ENCODE data around the gene FGF14. TPM values are rescaled to one million over a fixed set of nuclear protein-coding genes. Genes with fewer than 3 reads are reported as not detected.

FGF14 gene
- total RNA-seq, 1 donor from 2014 or later = 0.52 TPM

DNA sequence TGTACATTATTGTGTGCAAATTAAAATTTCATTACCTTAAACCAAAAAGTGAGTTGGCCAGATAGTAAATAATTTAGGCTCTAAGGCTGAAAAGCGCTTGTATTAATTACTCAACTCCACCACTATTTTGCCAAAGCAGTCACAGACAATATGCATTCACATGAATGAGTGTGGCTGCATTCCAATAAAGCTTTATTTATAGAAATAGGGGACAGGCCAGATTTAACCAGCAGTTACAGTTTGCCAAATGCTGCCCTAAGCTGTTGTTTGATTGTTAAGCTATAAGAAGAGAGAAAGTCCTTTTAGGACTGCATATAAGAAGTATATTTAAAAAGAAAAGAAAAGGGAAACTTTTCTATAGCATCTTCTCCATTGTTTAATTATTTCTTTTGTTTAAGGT lies 606.8 kb downstream of the FGF14 start:
- Histone ChIP-seq H3K36me3 (ENCODE audit: control insufficient read depth in 3 of 3, insufficient read depth in 3 of 3, low read length in 3 of 3) (no peaks in the 10 kb centered on the region), H3K27ac (ENCODE audit: low read depth, low read length) (no peak overlapping the region), H3K9me3 (ENCODE audit: control insufficient read depth in 3 of 3, low read length in 3 of 3) (no peaks in the 10 kb centered on the region)

DNA sequence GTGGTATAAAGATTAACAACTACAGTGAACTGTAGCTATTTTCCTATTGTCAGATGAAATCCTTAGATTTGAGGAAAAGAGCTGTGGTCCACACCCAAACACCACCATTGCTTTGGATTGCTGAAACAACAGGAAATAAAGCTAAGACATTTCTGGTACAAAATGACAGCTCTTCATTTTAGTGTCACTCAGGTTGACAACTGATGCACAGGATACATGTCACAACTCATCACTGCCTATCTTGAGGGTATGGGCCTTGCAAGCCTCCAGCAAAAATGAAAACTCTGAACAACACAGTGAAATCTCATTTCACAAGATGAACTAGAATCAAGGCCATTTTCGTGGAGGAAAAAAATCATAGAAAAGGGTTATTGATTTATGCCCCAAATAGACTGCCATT lies 609.7 kb downstream of the FGF14 start:
- Histone ChIP-seq H3K9ac (ENCODE audit: low read depth in 1 of 3, low read length in 3 of 3) (no peak overlapping the region), H3K4me1 (ENCODE audit: control insufficient read depth in 3 of 3, insufficient read depth in 3 of 3, low read length in 3 of 3) (no peaks in the 10 kb centered on the region), H3K9me3 (ENCODE audit: control insufficient read depth in 3 of 3, low read length in 3 of 3) (no peaks in the 10 kb centered on the region), H3K4me3 (ENCODE audit: low read length in 3 of 3) (no peak overlapping the region), H3K27me3 (ENCODE audit: control insufficient read depth in 3 of 3, insufficient read depth in 3 of 3, low read length in 3 of 3) (peaks cover 0 to 2% (median 0%) of the 10 kb centered on the region in 3 donors), H3K27ac (ENCODE audit: low read depth, low read length) (no peak overlapping the region), H3K36me3 (ENCODE audit: control insufficient read depth in 3 of 3, insufficient read depth in 3 of 3, low read length in 3 of 3) (no peaks in the 10 kb centered on the region)

More for the DNA sequence above, 606.8 kb downstream of the FGF14 start:
- no peaks in the 10 kb centered on the region for H3K27me3 ChIP-seq (ENCODE audit: control insufficient read depth in 3 of 3, insufficient read depth in 3 of 3, low read length in 3 of 3)
- no peaks in the 10 kb centered on the region for H3K4me1 ChIP-seq (ENCODE audit: control insufficient read depth in 3 of 3, insufficient read depth in 3 of 3, low read length in 3 of 3)
- H3K9ac ChIP-seq (ENCODE audit: low read depth in 1 of 3, low read length in 3 of 3) = no peak overlapping the region
- no peak overlapping the region for H3K4me3 ChIP-seq (ENCODE audit: low read length in 3 of 3)

DNA sequence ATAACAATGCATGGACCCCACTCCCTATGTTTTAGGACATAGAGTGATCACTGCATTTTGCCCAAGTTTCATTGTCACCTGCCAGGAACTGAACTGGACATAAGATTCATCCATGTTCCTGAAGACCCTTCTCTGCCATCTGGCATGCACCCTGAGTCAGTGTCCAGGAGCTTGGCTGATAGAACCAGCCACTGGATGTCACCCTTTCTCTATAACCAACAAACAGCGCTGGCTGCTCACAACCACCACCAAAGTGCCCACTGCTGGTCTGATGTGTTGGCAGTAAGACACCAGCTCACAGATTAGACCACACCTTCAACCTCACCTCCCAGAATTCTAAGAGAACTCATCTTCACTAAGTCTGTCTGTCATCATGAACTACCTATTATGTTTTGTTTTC lies 616.0 kb downstream of the FGF14 start:
- Histone ChIP-seq H3K9ac (ENCODE audit: low read depth in 1 of 3, low read length in 3 of 3) (no peak overlapping the region), H3K27ac (ENCODE audit: low read depth, low read length) (no peak overlapping the region), H3K27me3 (ENCODE audit: control insufficient read depth in 3 of 3, insufficient read depth in 3 of 3, low read length in 3 of 3) (peaks cover 0 to 2% (median 0%) of the 10 kb centered on the region in 3 donors), H3K36me3 (ENCODE audit: control insufficient read depth in 3 of 3, insufficient read depth in 3 of 3, low read length in 3 of 3) (no peaks in the 10 kb centered on the region), H3K4me1 (ENCODE audit: control insufficient read depth in 3 of 3, insufficient read depth in 3 of 3, low read length in 3 of 3) (no peaks in the 10 kb centered on the region), H3K9me3 (ENCODE audit: control insufficient read depth in 3 of 3, low read length in 3 of 3) (no peaks in the 10 kb centered on the region), H3K4me3 (ENCODE audit: low read length in 3 of 3) (no peak overlapping the region)

DNA sequence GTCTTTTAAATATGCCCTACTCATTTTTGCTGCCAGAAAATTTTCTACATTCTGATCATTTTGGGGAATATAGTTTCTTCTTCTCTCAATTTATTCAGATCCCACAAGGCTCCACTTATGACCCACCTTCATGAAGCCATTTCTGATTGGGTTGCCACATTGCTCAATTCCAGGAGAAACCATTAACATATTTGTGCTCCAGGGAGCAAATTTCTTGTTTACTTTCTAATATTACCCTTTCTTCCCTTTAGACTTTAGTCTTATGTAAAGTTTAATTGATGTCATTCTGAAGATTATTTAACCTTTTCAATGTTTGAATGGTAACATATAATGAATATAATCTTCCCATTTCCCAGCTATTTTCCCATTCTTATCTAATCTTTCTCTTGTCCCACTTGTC lies 617.5 kb downstream of the FGF14 start:
- Histone ChIP-seq H3K36me3 (ENCODE audit: control insufficient read depth in 3 of 3, insufficient read depth in 3 of 3, low read length in 3 of 3) (no peaks in the 10 kb centered on the region), H3K27me3 (ENCODE audit: control insufficient read depth in 3 of 3, insufficient read depth in 3 of 3, low read length in 3 of 3) (peaks cover 0 to 2% (median 0%) of the 10 kb centered on the region in 3 donors), H3K27ac (ENCODE audit: low read depth, low read length) (no peak overlapping the region), H3K9ac (ENCODE audit: low read depth in 1 of 3, low read length in 3 of 3) (no peak overlapping the region), H3K9me3 (ENCODE audit: control insufficient read depth in 3 of 3, low read length in 3 of 3) (no peaks in the 10 kb centered on the region), H3K4me1 (ENCODE audit: control insufficient read depth in 3 of 3, insufficient read depth in 3 of 3, low read length in 3 of 3) (no peaks in the 10 kb centered on the region), H3K4me3 (ENCODE audit: low read length in 3 of 3) (no peak overlapping the region)

DNA sequence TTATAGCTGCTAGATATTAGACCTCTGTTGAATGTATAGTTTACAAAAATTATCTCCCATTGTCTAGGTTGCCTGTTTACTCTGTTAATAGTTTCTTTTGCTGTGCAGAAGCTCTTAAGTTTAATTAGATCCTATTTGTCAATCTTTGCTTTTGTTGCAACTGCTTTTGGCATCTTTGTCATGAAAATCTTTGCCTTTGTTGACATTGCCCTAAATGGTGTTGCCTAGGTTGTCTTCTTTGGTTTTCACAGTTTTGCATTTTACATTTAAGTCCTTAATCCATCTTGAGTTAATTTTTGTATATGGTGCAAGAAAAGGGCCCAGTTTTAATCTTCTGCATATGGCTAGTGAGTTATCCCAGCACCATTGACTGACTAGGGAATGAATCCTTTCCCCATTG lies 618.3 kb downstream of the FGF14 start:
- H3K36me3 ChIP-seq (ENCODE audit: control insufficient read depth in 3 of 3, insufficient read depth in 3 of 3, low read length in 3 of 3) = no peaks in the 10 kb centered on the region
- peaks cover 0 to 2% (median 0%) of the 10 kb centered on the region in 3 donors for H3K27me3 ChIP-seq (ENCODE audit: control insufficient read depth in 3 of 3, insufficient read depth in 3 of 3, low read length in 3 of 3)
- no peak overlapping the region for H3K9ac ChIP-seq (ENCODE audit: low read depth in 1 of 3, low read length in 3 of 3)
- H3K4me1 ChIP-seq (ENCODE audit: control insufficient read depth in 3 of 3, insufficient read depth in 3 of 3, low read length in 3 of 3) = no peaks in the 10 kb centered on the region
- H3K4me3 ChIP-seq (ENCODE audit: low read length in 3 of 3) = no peak overlapping the region
- H3K9me3 ChIP-seq (ENCODE audit: control insufficient read depth in 3 of 3, low read length in 3 of 3) = no peaks in the 10 kb centered on the region
- no peak overlapping the region for H3K27ac ChIP-seq (ENCODE audit: low read depth, low read length)

DNA sequence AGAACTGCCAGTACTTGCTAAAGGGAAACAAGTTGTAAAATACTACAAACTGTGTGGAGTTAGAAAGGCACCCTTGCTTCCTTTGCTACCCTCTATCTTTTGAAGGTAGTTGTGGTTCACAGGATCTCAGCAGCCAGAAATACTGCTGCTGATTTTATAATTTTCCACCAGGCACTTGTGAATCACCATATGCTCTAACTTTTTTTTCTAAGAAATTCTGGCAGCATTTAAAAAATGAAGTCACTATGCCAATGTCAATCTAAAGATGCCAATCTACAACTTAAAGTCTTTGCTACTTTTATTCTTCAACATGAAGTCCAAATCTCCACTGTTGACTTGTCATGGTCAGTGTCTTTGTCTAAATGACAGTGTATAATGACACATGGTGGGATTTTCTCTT lies 621.6 kb downstream of the FGF14 start:
- no peak overlapping the region for H3K27ac ChIP-seq (ENCODE audit: low read depth, low read length)
- H3K36me3 ChIP-seq (ENCODE audit: control insufficient read depth in 3 of 3, insufficient read depth in 3 of 3, low read length in 3 of 3) = no peaks in the 10 kb centered on the region
- H3K9me3 ChIP-seq (ENCODE audit: control insufficient read depth in 3 of 3, low read length in 3 of 3) = no peaks in the 10 kb centered on the region
- no peaks in the 10 kb centered on the region for H3K4me1 ChIP-seq (ENCODE audit: control insufficient read depth in 3 of 3, insufficient read depth in 3 of 3, low read length in 3 of 3)
- no peak overlapping the region for H3K4me3 ChIP-seq (ENCODE audit: low read length in 3 of 3)
- H3K27me3 ChIP-seq (ENCODE audit: control insufficient read depth in 3 of 3, insufficient read depth in 3 of 3, low read length in 3 of 3) = no peaks in the 10 kb centered on the region
- no peak overlapping the region for H3K9ac ChIP-seq (ENCODE audit: low read depth in 1 of 3, low read length in 3 of 3)

DNA sequence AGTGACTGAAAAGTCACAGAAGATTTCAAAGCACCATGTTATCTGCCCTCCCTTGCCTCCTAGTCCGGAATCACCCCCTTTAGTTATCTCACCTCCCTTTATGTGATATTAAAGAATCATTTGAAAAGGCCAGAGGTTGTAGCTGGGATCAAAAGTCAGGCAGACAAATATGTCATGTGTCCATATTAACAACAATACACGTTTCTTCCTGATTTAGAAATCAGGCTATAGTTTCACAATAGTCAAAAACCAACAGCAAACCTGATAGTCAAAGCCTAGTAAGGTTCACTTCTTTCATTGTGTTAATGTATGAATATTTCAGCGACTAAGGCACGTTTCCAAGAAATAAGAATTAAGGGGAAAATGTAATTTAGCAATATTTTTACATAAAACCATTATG lies 622.7 kb downstream of the FGF14 start:
- H3K4me1 ChIP-seq (ENCODE audit: control insufficient read depth in 3 of 3, insufficient read depth in 3 of 3, low read length in 3 of 3) = no peaks in the 10 kb centered on the region
- H3K27ac ChIP-seq (ENCODE audit: low read depth, low read length) = no peak overlapping the region
- no peaks in the 10 kb centered on the region for H3K36me3 ChIP-seq (ENCODE audit: control insufficient read depth in 3 of 3, insufficient read depth in 3 of 3, low read length in 3 of 3)
- no peak overlapping the region for H3K9ac ChIP-seq (ENCODE audit: low read depth in 1 of 3, low read length in 3 of 3)
- H3K27me3 ChIP-seq (ENCODE audit: control insufficient read depth in 3 of 3, insufficient read depth in 3 of 3, low read length in 3 of 3) = no peaks in the 10 kb centered on the region
- H3K4me3 ChIP-seq (ENCODE audit: low read length in 3 of 3) = no peak overlapping the region
- H3K9me3 ChIP-seq (ENCODE audit: control insufficient read depth in 3 of 3, low read length in 3 of 3) = no peaks in the 10 kb centered on the region

DNA sequence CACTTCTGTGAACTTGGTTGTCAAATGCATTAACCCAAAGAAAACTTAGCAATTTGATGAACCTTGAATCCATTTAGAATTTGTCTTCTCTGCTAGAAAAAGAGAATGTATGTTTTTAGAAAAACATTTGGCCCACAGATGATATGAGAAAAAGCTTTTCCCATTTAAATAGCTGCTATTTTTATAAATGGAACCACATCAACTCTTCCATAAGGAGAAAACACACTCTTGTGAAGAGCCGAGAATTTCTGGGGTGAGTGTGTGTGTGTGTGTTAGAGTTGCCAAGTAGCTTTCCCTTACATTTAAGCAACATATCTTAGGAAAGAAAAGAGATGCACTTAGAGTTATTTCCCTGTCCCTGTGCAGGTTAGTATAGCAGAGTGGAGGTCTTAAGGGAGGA lies 626.6 kb downstream of the FGF14 start:
- no peak overlapping the region for H3K27ac ChIP-seq (ENCODE audit: low read depth, low read length)
- no peak overlapping the region for H3K4me3 ChIP-seq (ENCODE audit: low read length in 3 of 3)
- no peaks in the 10 kb centered on the region for H3K4me1 ChIP-seq (ENCODE audit: control insufficient read depth in 3 of 3, insufficient read depth in 3 of 3, low read length in 3 of 3)
- no peaks in the 10 kb centered on the region for H3K36me3 ChIP-seq (ENCODE audit: control insufficient read depth in 3 of 3, insufficient read depth in 3 of 3, low read length in 3 of 3)
- H3K27me3 ChIP-seq (ENCODE audit: control insufficient read depth in 3 of 3, insufficient read depth in 3 of 3, low read length in 3 of 3) = no peaks in the 10 kb centered on the region
- H3K9me3 ChIP-seq (ENCODE audit: control insufficient read depth in 3 of 3, low read length in 3 of 3) = no peaks in the 10 kb centered on the region
- H3K9ac ChIP-seq (ENCODE audit: low read depth in 1 of 3, low read length in 3 of 3) = no peak overlapping the region

DNA sequence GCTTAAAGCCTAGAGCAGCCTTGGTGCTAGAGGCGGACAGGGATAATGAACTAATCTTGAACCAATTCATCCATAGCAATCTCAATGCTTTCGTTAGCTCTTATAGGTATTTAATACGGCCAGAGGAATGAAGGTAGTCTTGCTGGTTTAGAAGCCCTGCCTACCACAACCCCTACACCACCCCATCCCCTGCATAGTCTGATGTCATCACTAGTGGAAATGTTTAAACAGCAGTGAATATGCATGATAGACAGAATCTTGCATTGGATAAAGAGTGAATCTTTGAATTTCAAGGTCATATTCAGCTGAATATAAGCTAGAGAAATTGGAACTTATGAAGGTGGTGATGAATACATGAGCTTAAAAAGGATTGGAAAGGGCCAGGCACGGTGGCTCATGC lies 627.5 kb downstream of the FGF14 start:
- H3K27ac ChIP-seq (ENCODE audit: low read depth, low read length) = no peak overlapping the region
- H3K27me3 ChIP-seq (ENCODE audit: control insufficient read depth in 3 of 3, insufficient read depth in 3 of 3, low read length in 3 of 3) = no peaks in the 10 kb centered on the region
- H3K4me1 ChIP-seq (ENCODE audit: control insufficient read depth in 3 of 3, insufficient read depth in 3 of 3, low read length in 3 of 3) = no peaks in the 10 kb centered on the region
- no peaks in the 10 kb centered on the region for H3K36me3 ChIP-seq (ENCODE audit: control insufficient read depth in 3 of 3, insufficient read depth in 3 of 3, low read length in 3 of 3)
- H3K9ac ChIP-seq (ENCODE audit: low read depth in 1 of 3, low read length in 3 of 3) = no peak overlapping the region
- H3K4me3 ChIP-seq (ENCODE audit: low read length in 3 of 3) = no peak overlapping the region
- no peaks in the 10 kb centered on the region for H3K9me3 ChIP-seq (ENCODE audit: control insufficient read depth in 3 of 3, low read length in 3 of 3)

DNA sequence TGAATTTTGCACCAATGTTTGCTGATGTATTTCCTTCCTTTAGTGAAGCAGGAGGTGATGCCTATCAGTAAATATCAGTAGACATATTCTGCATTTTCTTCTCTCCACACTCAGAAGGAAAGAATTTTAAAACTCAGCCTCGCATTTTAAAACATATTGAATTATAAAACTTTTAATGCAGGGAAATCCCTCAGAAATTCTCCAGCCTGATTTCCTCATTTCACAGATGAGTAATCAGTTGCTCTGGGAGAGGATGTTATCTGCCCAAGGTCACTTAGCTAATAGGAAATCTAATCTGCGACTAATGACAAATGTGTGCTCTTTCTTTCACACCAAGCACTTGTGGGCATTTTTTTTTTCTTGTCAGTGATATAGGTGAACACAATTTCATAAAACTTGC lies 628.8 kb downstream of the FGF14 start:
- Histone ChIP-seq H3K36me3 (ENCODE audit: control insufficient read depth in 3 of 3, insufficient read depth in 3 of 3, low read length in 3 of 3) (no peaks in the 10 kb centered on the region), H3K27ac (ENCODE audit: low read depth, low read length) (no peak overlapping the region), H3K4me1 (ENCODE audit: control insufficient read depth in 3 of 3, insufficient read depth in 3 of 3, low read length in 3 of 3) (no peaks in the 10 kb centered on the region)

DNA sequence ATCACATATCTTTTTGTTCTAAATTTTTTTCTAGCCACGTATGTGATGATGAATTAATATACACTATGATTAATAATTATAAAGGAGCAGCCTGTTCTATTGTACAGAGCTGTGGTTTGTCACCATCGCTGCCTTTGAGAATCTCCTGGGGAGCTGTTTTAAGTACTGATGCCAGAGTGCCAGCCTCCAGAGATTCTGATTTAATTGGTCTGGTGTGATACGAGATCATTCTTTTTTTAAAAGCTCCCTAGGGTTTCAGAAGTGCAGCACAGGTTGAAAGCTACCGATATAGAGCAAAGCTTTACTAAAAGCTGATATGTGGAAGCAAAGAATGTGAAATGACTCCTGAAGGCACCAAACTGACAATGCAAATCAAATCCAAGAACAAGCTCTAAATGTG lies 634.7 kb downstream of the FGF14 start:
- H3K4me3 ChIP-seq (ENCODE audit: low read length in 3 of 3) = no peak overlapping the region
- no peak overlapping the region for H3K27ac ChIP-seq (ENCODE audit: low read depth, low read length)
- no peaks in the 10 kb centered on the region for H3K9me3 ChIP-seq (ENCODE audit: control insufficient read depth in 3 of 3, low read length in 3 of 3)
- H3K4me1 ChIP-seq (ENCODE audit: control insufficient read depth in 3 of 3, insufficient read depth in 3 of 3, low read length in 3 of 3) = no peaks in the 10 kb centered on the region
- no peaks in the 10 kb centered on the region for H3K36me3 ChIP-seq (ENCODE audit: control insufficient read depth in 3 of 3, insufficient read depth in 3 of 3, low read length in 3 of 3)
- H3K27me3 ChIP-seq (ENCODE audit: control insufficient read depth in 3 of 3, insufficient read depth in 3 of 3, low read length in 3 of 3) = no peaks in the 10 kb centered on the region
- no peak overlapping the region for H3K9ac ChIP-seq (ENCODE audit: low read depth in 1 of 3, low read length in 3 of 3)

More for the DNA sequence above, 628.8 kb downstream of the FGF14 start:
- no peaks in the 10 kb centered on the region for H3K9me3 ChIP-seq (ENCODE audit: control insufficient read depth in 3 of 3, low read length in 3 of 3)
- H3K4me3 ChIP-seq (ENCODE audit: low read length in 3 of 3) = no peak overlapping the region
- H3K27me3 ChIP-seq (ENCODE audit: control insufficient read depth in 3 of 3, insufficient read depth in 3 of 3, low read length in 3 of 3) = no peaks in the 10 kb centered on the region
- H3K9ac ChIP-seq (ENCODE audit: low read depth in 1 of 3, low read length in 3 of 3) = no peak overlapping the region

Measured in skeletal muscle tissue (tissue), 4 donors.